CD14-positive monocyte (primary cell): ENCODE measurements around the gene IL17B. TPM values are rescaled to one million over a fixed set of nuclear protein-coding genes. Genes with fewer than 3 reads are reported as not detected.

Experiments
- DNase-seq, 3 donors: peaks; one replicate each; pipeline ENCODE4 v3.0.0-alpha.2; 2011 to 2022
- H2AFZ ChIP-seq: 2 replicates; pipeline ENCODE4 v1.6.0; 2012; ENCODE audit warnings: mild to moderate bottlenecking, low read depth, low read length, inconsistent platforms; ENCODE audit not compliant: insufficient read depth, poor library complexity, severe bottlenecking
- H3K27ac ChIP-seq, 2 donors: 1 replicate in 1 of 2; 2 replicates in 1 of 2; pipeline ENCODE4 v1.5.1; 2012 to 2013; ENCODE audit warnings: low read length in 2 of 2, control low read depth in 1 of 2, inconsistent platforms in 1 of 2, low read depth in 1 of 2, mild to moderate bottlenecking in 1 of 2
- H3K27me3 ChIP-seq, 2 donors: one replicate each; pipeline versions ENCODE4 v1.6.0 to v1.6.1; 2011 to 2013; ENCODE audit warnings: low read length in 2 of 2; ENCODE audit not compliant: control insufficient read depth in 2 of 2, insufficient read depth in 2 of 2
- H3K36me3 ChIP-seq, 2 donors: replicated peaks in 1 of 2; 1 replicate in 1 of 2; 2 replicates in 1 of 2; pipeline versions ENCODE4 v1.5.1 to v1.6.1; 2012 to 2013; ENCODE audit warnings: low read length in 2 of 2, control low read depth in 1 of 2, inconsistent platforms in 1 of 2, mild to moderate bottlenecking in 1 of 2; ENCODE audit not compliant: insufficient read depth in 2 of 2, control insufficient read depth in 1 of 2
- H3K4me1 ChIP-seq, 2 donors: 1 replicate in 1 of 2; 2 replicates in 1 of 2; pipeline versions ENCODE4 v1.5.1 to v1.6.1; 2012 to 2013; ENCODE audit warnings: low read length in 2 of 2, control low read depth in 1 of 2, inconsistent platforms in 1 of 2, mild to moderate bottlenecking in 1 of 2, moderate library complexity in 1 of 2; ENCODE audit not compliant: insufficient read depth in 2 of 2, control insufficient read depth in 1 of 2
- H3K4me2 ChIP-seq: replicated peaks from 2 replicates; pipeline ENCODE3; 2012; ENCODE audit warnings: low read length, moderate library complexity, mild to moderate bottlenecking; ENCODE audit not compliant: poor library complexity, severe bottlenecking; ENCODE audit errors: extremely low read depth
- H3K4me3 ChIP-seq, 3 experiments: fragments of 200-600 bp in 1 of 3; sonication (generic) in 1 of 3; replicated peaks in 1 of 3; 1 replicate in 2 of 3; 2 replicates in 1 of 3; pipeline ENCODE4 v1.5.1; 2011 to 2013; ENCODE audit warnings: low read length in 3 of 3, mild to moderate bottlenecking in 3 of 3, control low read depth in 2 of 3, low read depth in 2 of 3, inconsistent platforms in 1 of 3, moderate library complexity in 1 of 3
- H3K79me2 ChIP-seq: 2 replicates; pipeline ENCODE4 v1.6.0; 2012; ENCODE audit warnings: mild to moderate bottlenecking, control low read depth, inconsistent platforms, low read length, moderate library complexity; ENCODE audit not compliant: insufficient read depth
- H3K9ac ChIP-seq: 2 replicates; pipeline ENCODE4 v1.6.0; 2017; ENCODE audit warnings: low read length, mild to moderate bottlenecking; ENCODE audit not compliant: insufficient read depth, poor library complexity, severe bottlenecking
- H3K9me3 ChIP-seq, 2 donors: replicated peaks in 1 of 2; 1 replicate in 1 of 2; 2 replicates in 1 of 2; pipeline versions ENCODE4 v1.5.1 to v1.6.1; 2012 to 2013; ENCODE audit warnings: low read length in 2 of 2, control low read depth in 1 of 2; ENCODE audit not compliant: control insufficient read depth in 1 of 2, insufficient read depth in 1 of 2
- H4K20me1 ChIP-seq: 2 replicates; pipeline ENCODE4 v1.6.0; 2012; ENCODE audit warnings: mild to moderate bottlenecking, low read length, control low read depth, moderate library complexity; ENCODE audit not compliant: insufficient read depth
- H3K27ac Mint-ChIP-seq, 7 donors: one replicate each; pipeline ENCODE4 v1.8.0; 2020; ENCODE audit warnings: mild to moderate bottlenecking in 7 of 7, mixed read lengths in 7 of 7, moderate library complexity in 6 of 7, inconsistent platforms in 2 of 7
- H3K27me3 Mint-ChIP-seq, 3 donors: one replicate each; pipeline ENCODE4 v1.8.0; 2021 to 2022; ENCODE audit warnings: low read depth in 3 of 3, mild to moderate bottlenecking in 3 of 3, mixed read lengths in 3 of 3, moderate library complexity in 3 of 3, inconsistent platforms in 1 of 3
- H3K36me3 Mint-ChIP-seq, 2 donors: one replicate each; pipeline ENCODE4 v1.8.0; 2020; ENCODE audit warnings: mixed read lengths in 2 of 2, inconsistent platforms in 1 of 2, mild to moderate bottlenecking in 1 of 2
- H3K4me1 Mint-ChIP-seq: one replicate; pipeline ENCODE4 v1.8.0; 2020; ENCODE audit warnings: mild to moderate bottlenecking, mixed read lengths
- H3K4me3 Mint-ChIP-seq, 2 donors: one replicate each; pipeline ENCODE4 v1.8.0; 2020; ENCODE audit warnings: mild to moderate bottlenecking in 2 of 2, mixed read lengths in 2 of 2, moderate library complexity in 1 of 2
- H3K9me3 Mint-ChIP-seq, 7 donors: one replicate each; pipeline ENCODE4 v1.8.0; 2020 to 2022; ENCODE audit warnings: mixed read lengths in 7 of 7, mild to moderate bottlenecking in 6 of 7, moderate library complexity in 6 of 7, inconsistent platforms in 2 of 7
- WGBS: methylation state at CpG from one replicate; pipeline ENCODE4 v1.1.5; 2013; ENCODE audit warnings: missing lambda C conversion rate; ENCODE audit not compliant: insufficient coverage; 5-methylcytosine and 5-hydroxymethylcytosine counted together
- intact Hi-C, 2 donors: fragments of 100-400 bp; cut with micrococcal nuclease; formaldehyde crosslinking; loops; one replicate each; pipeline versions ENCODE4 v1.15.0 to v1.15.1; 2023
- polyA plus RNA-seq, 3 donors: library from polyadenylated mRNA; depleted of rRNA in 1 of 3; unstranded in 2 of 3; stranded (reverse) in 1 of 3; fragments of 300-500 nt in 2 of 3; fragments of >200 nt in 1 of 3; fragmentation: Illumina TruSeq in 2 of 3; gene quantifications; 1 replicate in 2 of 3; 2 replicates in 1 of 3; pipeline ENCODE4 v1.2.3, GENCODE V29; 2012 to 2021
- TF ChIP-seq, protein P1 (sequence below): fragments of 200-600 bp; IDR thresholded peaks from one replicate; pipeline ENCODE4 v1.8.0; 2022; ENCODE audit warnings: antibody characterized with exemption, mild to moderate bottlenecking

Gene IL17B
- polyA plus RNA-seq, 3 donors = not detected

DNA sequence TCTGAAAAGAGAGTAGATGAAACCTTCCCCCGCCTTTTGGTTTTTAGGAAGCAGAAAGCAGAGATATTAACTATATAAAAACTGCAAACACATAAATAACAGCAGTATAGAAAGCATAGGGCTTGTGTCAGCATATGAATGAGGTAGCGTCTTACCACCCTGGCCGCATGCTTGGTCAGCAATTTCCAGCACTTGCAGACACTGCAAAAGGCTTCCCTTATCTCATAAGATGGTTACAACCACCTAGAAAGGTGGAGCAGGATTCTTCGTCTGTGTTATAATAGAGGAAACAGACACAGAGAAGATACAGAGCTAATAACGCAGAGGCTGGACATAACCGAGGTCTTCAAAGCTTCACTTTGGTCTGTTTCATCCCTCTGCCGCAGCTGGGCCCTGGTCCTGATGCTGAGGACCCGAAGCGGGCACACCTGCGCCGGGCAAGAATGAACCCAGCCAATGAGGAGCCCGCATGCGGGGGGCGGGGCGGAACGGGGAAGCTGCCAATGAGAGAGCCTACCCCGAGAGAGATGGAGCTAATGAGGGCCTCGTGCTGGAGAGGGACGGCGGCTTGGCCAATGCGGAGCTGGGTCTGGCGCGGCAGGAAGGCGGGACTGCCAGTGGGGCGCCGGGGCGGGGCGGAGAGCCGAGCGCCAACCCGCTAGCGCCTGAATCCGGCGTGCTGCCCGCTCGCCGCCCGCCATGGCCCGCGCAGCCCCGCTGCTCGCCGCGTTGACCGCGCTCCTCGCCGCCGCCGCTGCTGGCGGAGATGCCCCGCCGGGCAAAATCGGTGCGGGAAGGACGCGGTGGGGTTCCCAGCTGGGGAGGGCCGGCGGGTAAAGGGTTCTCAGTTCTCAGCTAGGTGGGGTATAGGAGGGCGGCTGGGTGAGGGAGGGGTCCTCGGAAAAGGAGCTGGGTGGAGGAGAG is 21.5 kb downstream of the IL17B start, which contains the start of gene PCYOX1L:
TSS of gene PCYOX1L (plus strand) at position 677 of the 924 bp plus-strand sequence. CDS start at position 700, 23 bp downstream.
- TF ChIP-seq, protein P1, sequence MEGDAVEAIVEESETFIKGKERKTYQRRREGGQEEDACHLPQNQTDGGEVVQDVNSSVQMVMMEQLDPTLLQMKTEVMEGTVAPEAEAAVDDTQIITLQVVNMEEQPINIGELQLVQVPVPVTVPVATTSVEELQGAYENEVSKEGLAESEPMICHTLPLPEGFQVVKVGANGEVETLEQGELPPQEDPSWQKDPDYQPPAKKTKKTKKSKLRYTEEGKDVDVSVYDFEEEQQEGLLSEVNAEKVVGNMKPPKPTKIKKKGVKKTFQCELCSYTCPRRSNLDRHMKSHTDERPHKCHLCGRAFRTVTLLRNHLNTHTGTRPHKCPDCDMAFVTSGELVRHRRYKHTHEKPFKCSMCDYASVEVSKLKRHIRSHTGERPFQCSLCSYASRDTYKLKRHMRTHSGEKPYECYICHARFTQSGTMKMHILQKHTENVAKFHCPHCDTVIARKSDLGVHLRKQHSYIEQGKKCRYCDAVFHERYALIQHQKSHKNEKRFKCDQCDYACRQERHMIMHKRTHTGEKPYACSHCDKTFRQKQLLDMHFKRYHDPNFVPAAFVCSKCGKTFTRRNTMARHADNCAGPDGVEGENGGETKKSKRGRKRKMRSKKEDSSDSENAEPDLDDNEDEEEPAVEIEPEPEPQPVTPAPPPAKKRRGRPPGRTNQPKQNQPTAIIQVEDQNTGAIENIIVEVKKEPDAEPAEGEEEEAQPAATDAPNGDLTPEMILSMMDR = no peak
- Mint-ChIP-seq H3K27ac (peak within 1 kb of the TSS; percentile 84 to 97 (median 94)), H3K4me3 (peak within 1 kb of the TSS; percentile 97 to 98), H3K9me3 (no peaks in the 10 kb centered on the region), H3K27me3 (no peaks in the 10 kb centered on the region), H3K36me3 (peaks cover 24 to 26% of the 10 kb centered on the region in 2 donors), H3K4me1 (peaks cover 38% of the 10 kb centered on the region)
- Histone ChIP-seq H4K20me1 (peaks cover 6% of the 10 kb centered on the region), H3K4me1 (peaks cover 36 to 41% of the 10 kb centered on the region in 2 donors), H3K79me2 (peaks cover 21% of the 10 kb centered on the region), H3K9ac (peak within 1 kb of the TSS; percentile 72), H3K9me3 (no peaks in the 10 kb centered on the region), H3K27ac (peak within 1 kb of the TSS; percentile 63 to 83), H3K4me3 (peak within 1 kb of the TSS; percentile 74 to 88 (median 76)), H3K4me2 (peak within 1 kb of the TSS; percentile 97), H3K27me3 (no peaks in the 10 kb centered on the region), H2AFZ (peak within 1 kb of the TSS; percentile 92), H3K36me3 (peaks cover 17 to 32% of the 10 kb centered on the region in 2 donors)
- intact Hi-C loops = no loop called here
- peak; percentile 83 to 91 (median 90) for DNase-seq
- 0% methylated on average over 57 of the region's 61 CpGs for WGBS

GRCh38 chr5:149356391-149356790 is 22.7 kb downstream of the IL17B start:
- H4K20me1 ChIP-seq = peaks cover 6% of the 10 kb centered on the region
- no peak overlapping the region for H3K4me3 ChIP-seq
- H3K9ac ChIP-seq = no peak overlapping the region
- H3K36me3 ChIP-seq = peaks cover 29 to 44% of the 10 kb centered on the region in 2 donors
- peaks cover 38% of the 10 kb centered on the region for H3K4me1 Mint-ChIP-seq
- WGBS = 96% methylated on average over 8 of the region's 8 CpGs
- peaks cover 37 to 38% of the 10 kb centered on the region in 2 donors for H3K36me3 Mint-ChIP-seq
- no peak overlapping the region for H3K27ac Mint-ChIP-seq
- H3K9me3 ChIP-seq = no peaks in the 10 kb centered on the region
- TF ChIP-seq, protein P1 = no peak
- no peaks in the 10 kb centered on the region for H3K27me3 ChIP-seq
- H3K27me3 Mint-ChIP-seq = no peaks in the 10 kb centered on the region
- intact Hi-C loops = no loop called here
- H3K9me3 Mint-ChIP-seq = no peaks in the 10 kb centered on the region
- H3K79me2 ChIP-seq = peaks cover 21% of the 10 kb centered on the region
- no peak for DNase-seq
- peaks cover 36 to 41% of the 10 kb centered on the region in 2 donors for H3K4me1 ChIP-seq
- H2AFZ ChIP-seq = no peak overlapping the region
- H3K27ac ChIP-seq = no peak overlapping the region
- H3K4me3 Mint-ChIP-seq = no peak overlapping the region
- no peak overlapping the region for H3K4me2 ChIP-seq
